CD4-positive, alpha-beta T cell (primary cell): ENCODE measurements around the gene WDFY4. TPM values are rescaled to one million over a fixed set of nuclear protein-coding genes. Genes with fewer than 3 reads are reported as not detected.

Source experiments
- ATAC-seq: fragments of 200-7000 bp; cut with Tn5 transposase; one replicate; pipeline ENCODE4 v1.10.0; 2022; ENCODE audit warnings: mild to moderate bottlenecking; ENCODE audit not compliant: poor library complexity
- CTCF ChIA-PET: fragments of 350-600 bp; sonication (Branson Sonifier 250); formaldehyde crosslinking; loops from one replicate; lab custom pipeline; 2021; ENCODE audit warnings: antibody characterized with exemption, inconsistent platforms; lab: Charles Lee
- POLR2A ChIA-PET: fragments of 350-600 bp; sonication (Branson Sonifier 250); formaldehyde crosslinking; loops from one replicate; lab custom pipeline; 2021; ENCODE audit warnings: antibody characterized with exemption, inconsistent platforms; lab: Charles Lee
- DNase-seq, 14 experiments: peaks; one replicate each; pipeline ENCODE4 v3.0.0-alpha.2; 2013 to 2020; ENCODE audit warnings: mixed read lengths in 2 of 14
- H3K27ac ChIP-seq, 2 donors: one replicate each; pipeline versions ENCODE4 v1.5.1 to v1.7.0; 2013; ENCODE audit warnings: low read length in 2 of 2, low read depth in 1 of 2, mild to moderate bottlenecking in 1 of 2
- H3K27me3 ChIP-seq, 2 experiments: 1 replicate in 1 of 2; 2 replicates in 1 of 2; pipeline versions ENCODE4 v1.6.1 to v1.7.0; 2013; ENCODE audit warnings: low read length in 2 of 2, control low read depth in 1 of 2, mild to moderate bottlenecking in 1 of 2, moderate library complexity in 1 of 2; ENCODE audit not compliant: insufficient read depth in 2 of 2, control insufficient read depth in 1 of 2
- H3K36me3 ChIP-seq: one replicate; pipeline ENCODE4 v1.6.1; 2013; ENCODE audit warnings: low read length, control low read depth; ENCODE audit not compliant: insufficient read depth
- H3K4me1 ChIP-seq: one replicate; pipeline ENCODE4 v1.6.1; 2013; ENCODE audit warnings: low read length, control low read depth; ENCODE audit not compliant: insufficient read depth
- H3K4me3 ChIP-seq: one replicate; pipeline ENCODE4 v1.5.1; 2013; ENCODE audit warnings: mild to moderate bottlenecking, low read length, moderate library complexity
- H3K9me3 ChIP-seq, 2 experiments: 1 replicate in 1 of 2; 2 replicates in 1 of 2; pipeline versions ENCODE4 v1.6.1 to v1.7.0; 2013; ENCODE audit warnings: low read length in 2 of 2, mild to moderate bottlenecking in 2 of 2, control low read depth in 1 of 2, moderate library complexity in 1 of 2; ENCODE audit not compliant: control insufficient read depth in 1 of 2, insufficient read depth in 1 of 2
- H3K27ac Mint-ChIP-seq: one replicate; pipeline ENCODE4 v1.8.0; 2020; ENCODE audit warnings: mixed read lengths
- H3K27me3 Mint-ChIP-seq: one replicate; pipeline ENCODE4 v1.8.0; 2021; ENCODE audit warnings: mixed read lengths
- H3K36me3 Mint-ChIP-seq: one replicate; pipeline ENCODE4 v1.8.0; 2021; ENCODE audit warnings: low read depth, mixed read lengths
- H3K4me1 Mint-ChIP-seq: one replicate; pipeline ENCODE4 v1.8.0; 2021; ENCODE audit warnings: low read depth, mixed read lengths
- H3K4me3 Mint-ChIP-seq: one replicate; pipeline ENCODE4 v1.8.0; 2020; ENCODE audit warnings: mild to moderate bottlenecking, mixed read lengths
- H3K9me3 Mint-ChIP-seq: one replicate; pipeline ENCODE4 v1.8.0; 2020; ENCODE audit warnings: mixed read lengths
- intact Hi-C, 2 experiments: fragments of 100-400 bp; cut with DNase I in 1 of 2; cut with micrococcal nuclease in 1 of 2; formaldehyde crosslinking; loops; one replicate each; pipeline versions ENCODE4 v1.15.1 to v1.9.0; 2023 to 2025; cut with DNase I, micrococcal nuclease
- total RNA-seq, 174 experiments: library from RNA in 2 of 174; stranded (reverse) in 2 of 174; gene quantifications; one replicate each; pipeline ENCODE4 v1.2.3 and lab custom pipeline; 2021 to 2026
- TF ChIP-seq, protein P1 (sequence below): fragments of 200-600 bp; IDR thresholded peaks from one replicate; pipeline ENCODE4 v1.8.0; 2022; ENCODE audit warnings: antibody characterized with exemption, mild to moderate bottlenecking

The WDFY4 gene
- total RNA-seq, 2 experiments from 2014 or later = 1.3 to 2.5 TPM

DNA sequence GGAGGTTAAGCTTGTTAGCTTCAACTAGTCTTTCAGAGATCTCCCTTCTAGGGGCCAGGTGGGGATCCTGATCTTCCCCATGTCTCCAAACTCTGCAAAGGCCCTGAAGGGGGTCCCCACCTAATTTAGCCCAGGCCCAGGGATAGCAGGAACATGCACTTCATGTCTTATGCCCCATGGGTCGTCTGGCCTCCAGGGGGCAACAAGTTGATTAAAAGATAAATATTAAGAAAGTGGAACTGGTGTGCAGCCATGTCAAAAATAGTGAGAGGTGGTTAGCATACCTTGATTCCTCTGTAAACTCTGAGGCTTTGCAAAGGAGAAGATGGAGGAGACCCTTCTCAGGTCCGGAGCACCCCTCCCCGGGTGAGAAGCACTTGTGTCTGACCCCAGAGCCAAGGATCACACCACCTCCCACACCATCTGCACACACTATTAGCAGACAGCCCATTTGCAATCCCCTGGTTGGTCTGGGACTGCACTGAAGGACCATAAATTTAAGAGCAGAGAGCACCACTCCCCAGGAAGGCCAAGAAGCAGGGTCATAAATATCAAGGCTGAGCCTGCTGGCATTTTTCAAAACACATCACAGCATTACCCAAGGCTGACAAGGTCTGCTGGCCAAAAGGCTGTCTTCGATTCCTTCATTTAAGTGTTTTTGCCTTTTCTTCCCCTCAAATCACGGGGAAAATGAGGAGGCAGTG, 299.1 kb downstream of the WDFY4 start:
- H3K27me3 ChIP-seq = no peaks in the 10 kb centered on the region
- H3K27ac ChIP-seq = no peak overlapping the region
- no peaks in the 10 kb centered on the region for H3K27me3 Mint-ChIP-seq
- no peaks in the 10 kb centered on the region for H3K9me3 Mint-ChIP-seq
- CTCF ChIA-PET = no interaction called here
- POLR2A ChIA-PET = no interaction called here
- no peaks in the 10 kb centered on the region for H3K9me3 ChIP-seq
- no peak overlapping the region for H3K4me3 ChIP-seq
- TF ChIP-seq, protein P1, sequence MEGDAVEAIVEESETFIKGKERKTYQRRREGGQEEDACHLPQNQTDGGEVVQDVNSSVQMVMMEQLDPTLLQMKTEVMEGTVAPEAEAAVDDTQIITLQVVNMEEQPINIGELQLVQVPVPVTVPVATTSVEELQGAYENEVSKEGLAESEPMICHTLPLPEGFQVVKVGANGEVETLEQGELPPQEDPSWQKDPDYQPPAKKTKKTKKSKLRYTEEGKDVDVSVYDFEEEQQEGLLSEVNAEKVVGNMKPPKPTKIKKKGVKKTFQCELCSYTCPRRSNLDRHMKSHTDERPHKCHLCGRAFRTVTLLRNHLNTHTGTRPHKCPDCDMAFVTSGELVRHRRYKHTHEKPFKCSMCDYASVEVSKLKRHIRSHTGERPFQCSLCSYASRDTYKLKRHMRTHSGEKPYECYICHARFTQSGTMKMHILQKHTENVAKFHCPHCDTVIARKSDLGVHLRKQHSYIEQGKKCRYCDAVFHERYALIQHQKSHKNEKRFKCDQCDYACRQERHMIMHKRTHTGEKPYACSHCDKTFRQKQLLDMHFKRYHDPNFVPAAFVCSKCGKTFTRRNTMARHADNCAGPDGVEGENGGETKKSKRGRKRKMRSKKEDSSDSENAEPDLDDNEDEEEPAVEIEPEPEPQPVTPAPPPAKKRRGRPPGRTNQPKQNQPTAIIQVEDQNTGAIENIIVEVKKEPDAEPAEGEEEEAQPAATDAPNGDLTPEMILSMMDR = no peak
- no peaks in the 10 kb centered on the region for H3K4me1 Mint-ChIP-seq
- H3K36me3 Mint-ChIP-seq = no peaks in the 10 kb centered on the region
- intact Hi-C loops = loop anchor here in 1 of 2 experiments (10.0 kb wide), 1 partner anchor 181 kb away; no protein-coding TSS in a partner anchor
- DNase-seq = no peak
- H3K4me3 Mint-ChIP-seq = no peak overlapping the region
- H3K27ac Mint-ChIP-seq = no peak overlapping the region
- H3K36me3 ChIP-seq = no peaks in the 10 kb centered on the region
- ATAC-seq = no peak
- H3K4me1 ChIP-seq = no peaks in the 10 kb centered on the region

DNA sequence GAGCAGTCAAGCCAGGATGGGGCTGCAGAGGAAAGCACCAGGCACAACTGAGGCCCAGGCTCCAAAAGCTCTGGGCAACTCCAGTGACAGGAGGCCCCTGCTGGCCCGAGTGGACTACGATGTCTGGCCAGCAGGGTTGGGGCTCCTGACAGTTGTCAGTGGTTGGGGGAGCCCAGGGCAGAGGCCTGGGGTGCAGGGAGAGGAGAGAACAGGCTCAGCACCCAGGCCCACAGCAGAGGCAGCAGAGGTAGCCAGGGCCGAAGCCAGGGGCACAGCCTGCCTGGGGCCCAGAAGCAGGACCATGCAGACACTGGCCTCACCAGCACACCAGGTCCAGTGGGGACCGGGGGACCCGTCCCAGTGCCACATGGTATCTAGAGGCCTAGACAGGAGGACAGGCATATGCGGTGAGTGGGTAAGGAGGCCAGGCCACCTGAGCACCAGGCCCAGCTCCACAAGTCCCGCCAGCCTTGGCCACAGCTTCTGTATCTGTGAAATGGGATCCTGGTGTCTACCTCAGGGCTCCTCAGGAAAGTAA, 301.0 kb downstream of the WDFY4 start:
- intact Hi-C loops = loop anchor here in 1 of 2 experiments (10.0 kb wide), 1 partner anchor 179 kb away; no protein-coding TSS in a partner anchor
- no peak for DNase-seq
- CTCF ChIA-PET = no interaction called here

DNA sequence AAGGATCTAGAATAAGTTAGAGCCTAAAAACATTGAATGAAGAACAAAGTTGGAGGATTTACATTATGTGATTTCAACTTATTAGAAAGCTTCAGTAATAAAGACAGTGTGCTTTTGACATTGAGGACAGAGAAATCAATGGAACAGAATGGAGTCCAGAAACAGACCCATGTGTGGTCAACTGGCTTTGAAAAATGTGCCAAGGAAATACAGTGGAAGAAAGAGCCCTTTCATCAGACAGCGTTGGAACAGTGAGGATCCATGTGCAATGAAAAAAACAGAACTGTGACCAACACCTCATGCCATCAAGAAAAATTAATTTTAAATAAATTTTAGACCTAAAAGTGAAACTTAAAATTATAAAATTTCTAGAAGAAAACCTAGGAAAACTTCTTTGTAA, 305.6 kb downstream of the WDFY4 start:
- Histone ChIP-seq H3K4me3 (no peak overlapping the region), H3K36me3 (no peaks in the 10 kb centered on the region), H3K27ac (no peak overlapping the region), H3K9me3 (no peaks in the 10 kb centered on the region), H3K4me1 (no peaks in the 10 kb centered on the region), H3K27me3 (no peaks in the 10 kb centered on the region)
- DNase-seq = no peak
- Mint-ChIP-seq H3K27me3 (no peaks in the 10 kb centered on the region), H3K36me3 (no peaks in the 10 kb centered on the region), H3K9me3 (no peaks in the 10 kb centered on the region), H3K4me1 (no peaks in the 10 kb centered on the region), H3K4me3 (no peak overlapping the region), H3K27ac (no peak overlapping the region)
- ChIA-PET CTCF (no interaction called here), POLR2A (no interaction called here)
- ATAC-seq = no peak
- intact Hi-C loops = no loop called here
- TF ChIP-seq, protein P1 = no peak

More for the DNA sequence above, 301.0 kb downstream of the WDFY4 start:
- no peak for ATAC-seq
- H3K9me3 ChIP-seq = no peaks in the 10 kb centered on the region
- no peaks in the 10 kb centered on the region for H3K27me3 ChIP-seq
- no peak overlapping the region for H3K4me3 Mint-ChIP-seq
- H3K27ac ChIP-seq = no peak overlapping the region
- POLR2A ChIA-PET = no interaction called here
- H3K27me3 Mint-ChIP-seq = no peaks in the 10 kb centered on the region
- H3K4me1 Mint-ChIP-seq = no peaks in the 10 kb centered on the region
- TF ChIP-seq, protein P1 = no peak
- H3K36me3 Mint-ChIP-seq = no peaks in the 10 kb centered on the region
- H3K27ac Mint-ChIP-seq = no peak overlapping the region
- H3K36me3 ChIP-seq = no peaks in the 10 kb centered on the region
- no peaks in the 10 kb centered on the region for H3K9me3 Mint-ChIP-seq
- H3K4me1 ChIP-seq = no peaks in the 10 kb centered on the region
- H3K4me3 ChIP-seq = no peak overlapping the region
